Astrocyte (in vitro differentiated cells and primary cell): ENCODE measurements around the gene CPXM1. TPM values are rescaled to one million over a fixed set of nuclear protein-coding genes. Genes with fewer than 3 reads are reported as not detected.

Experiments used
- DNase-seq: peaks from one replicate; pipeline ENCODE4 v3.0.0-alpha.2; 2010; ENCODE audit warnings: low read depth
- FAIRE-seq: peaks from 2 replicates; lab custom pipeline; 2011; peaks lifted over from hg19 to GRCh38; lab: Jason Lieb, UNC
- H2AFZ ChIP-seq: 2 replicates; pipeline ENCODE4 v1.6.0; 2012; ENCODE audit warnings: low read depth, low read length, inconsistent platforms
- H3K27ac ChIP-seq: 2 replicates; pipeline ENCODE4 v1.5.1; 2011; ENCODE audit warnings: low read depth, low read length, inconsistent platforms
- H3K27me3 ChIP-seq: 2 replicates; pipeline ENCODE4 v1.6.0; 2011; ENCODE audit warnings: low read length, inconsistent platforms; ENCODE audit not compliant: insufficient read depth
- H3K36me3 ChIP-seq: 2 replicates; pipeline ENCODE4 v1.5.1; 2011; ENCODE audit warnings: low read length, inconsistent platforms; ENCODE audit not compliant: insufficient read depth
- H3K4me1 ChIP-seq: 2 replicates; pipeline ENCODE4 v1.5.1; 2011; ENCODE audit warnings: low read length, inconsistent platforms; ENCODE audit not compliant: insufficient read depth
- H3K4me2 ChIP-seq: 2 replicates; pipeline ENCODE4 v1.6.0; 2012; ENCODE audit warnings: low read length, inconsistent platforms
- H3K4me3 ChIP-seq: 2 replicates; pipeline ENCODE4 v1.5.1; 2011; ENCODE audit warnings: low read depth, mild to moderate bottlenecking, low read length, inconsistent platforms; ENCODE audit not compliant: insufficient read depth
- H3K79me2 ChIP-seq: 2 replicates; pipeline ENCODE4 v1.6.0; 2012; ENCODE audit warnings: mild to moderate bottlenecking, low read length, inconsistent platforms; ENCODE audit not compliant: insufficient read depth
- H3K9ac ChIP-seq: 2 replicates; pipeline ENCODE4 v1.6.0; 2012; ENCODE audit warnings: mild to moderate bottlenecking, low read length, inconsistent platforms
- H3K9me3 ChIP-seq: 2 replicates; pipeline ENCODE4 v1.5.1; 2012; ENCODE audit warnings: low read depth, mild to moderate bottlenecking, low read length, inconsistent platforms; ENCODE audit not compliant: insufficient read depth
- H4K20me1 ChIP-seq: 2 replicates; pipeline ENCODE4 v1.6.0; 2012; ENCODE audit warnings: low read length, inconsistent platforms; ENCODE audit not compliant: insufficient read depth
- H3K27ac Mint-ChIP-seq: one replicate; pipeline ENCODE4 v1.8.0; 2021; ENCODE audit warnings: mild to moderate bottlenecking, mixed read lengths; ENCODE audit not compliant: unreplicated experiment
- H3K27me3 Mint-ChIP-seq: one replicate; pipeline ENCODE4 v1.8.0; 2021; ENCODE audit warnings: low read depth, mixed read lengths; ENCODE audit not compliant: unreplicated experiment
- H3K36me3 Mint-ChIP-seq: one replicate; pipeline ENCODE4 v1.8.0; 2021; ENCODE audit warnings: low read depth, mixed read lengths; ENCODE audit not compliant: unreplicated experiment
- H3K4me1 Mint-ChIP-seq: one replicate; pipeline ENCODE4 v1.8.0; 2021; ENCODE audit warnings: low read depth, mixed read lengths; ENCODE audit not compliant: unreplicated experiment
- H3K4me3 Mint-ChIP-seq: one replicate; pipeline ENCODE4 v1.8.0; 2021; ENCODE audit warnings: mild to moderate bottlenecking, moderate library complexity, mixed read lengths; ENCODE audit not compliant: unreplicated experiment
- H3K9me3 Mint-ChIP-seq: one replicate; pipeline ENCODE4 v1.8.0; 2021; ENCODE audit warnings: mild to moderate bottlenecking, mixed read lengths; ENCODE audit not compliant: unreplicated experiment
- CTCF ChIP-seq: IDR thresholded peaks from 2 replicates; pipeline ENCODE4 v1.5.1; 2011; ENCODE audit warnings: low read depth, mild to moderate bottlenecking, inconsistent platforms, low read length, moderate library complexity; ENCODE audit not compliant: insufficient read depth
- EZH2 ChIP-seq: IDR thresholded peaks from 2 replicates; pipeline ENCODE4 v1.6.1; 2012; ENCODE audit warnings: mild to moderate bottlenecking, low read length, inconsistent platforms; ENCODE audit not compliant: insufficient read depth
- total RNA-seq: library from RNA; stranded (reverse); gene quantifications from 2 replicates; pipeline ENCODE4 v1.2.1, GENCODE V29; 2021

CPXM1 gene
- total RNA-seq, 1 donor from 2014 or later: 10.9 TPM

- Histone ChIP-seq H3K4me2 (no peak within 1 kb of the TSS), H3K4me3 (no peak within 1 kb of the TSS), H3K79me2 (no peaks in the 10 kb centered on the region), H3K9ac (peak within 1 kb of the TSS; percentile 50), H3K36me3 (no peaks in the 10 kb centered on the region), H3K9me3 (peaks cover 7% of the 10 kb centered on the region), H4K20me1 (no peaks in the 10 kb centered on the region), H3K4me1 (peaks cover 32% of the 10 kb centered on the region), H2AFZ (no peak within 1 kb of the TSS), H3K27ac (peak within 1 kb of the TSS; percentile 19), H3K27me3 (peaks cover 5% of the 10 kb centered on the region)
- no peak for TF ChIP-seq CTCF
- TF ChIP-seq EZH2: no peak
- H3K4me1 Mint-ChIP-seq: peaks cover 22% of the 10 kb centered on the region
- H3K36me3 Mint-ChIP-seq: no peaks in the 10 kb centered on the region
- no peak within 1 kb of the TSS for H3K4me3 Mint-ChIP-seq
- H3K27ac Mint-ChIP-seq: peak within 1 kb of the TSS; percentile 62
- FAIRE-seq (no peak), DNase-seq (no peak)
- peaks cover 37% of the 10 kb centered on the region for H3K27me3 Mint-ChIP-seq
- peaks cover 20% of the 10 kb centered on the region for H3K9me3 Mint-ChIP-seq
Measured at GRCh38 chr20:2816030-2816582, 15.7 kb upstream of the CPXM1 start, which contains the start of gene TMEM239. TMEM239 (plus strand) TSS chr20:2816364; CDS start chr20:2816555, 191 bp downstream.

- Histone ChIP-seq H3K9ac (peak overlapping the region; percentile 50), H3K79me2 (no peaks in the 10 kb centered on the region), H3K27ac (peak overlapping the region; percentile 19), H3K4me2 (peak overlapping the region; percentile 70), H2AFZ (no peak overlapping the region), H4K20me1 (no peaks in the 10 kb centered on the region), H3K4me3 (no peak overlapping the region), H3K27me3 (peaks cover 5% of the 10 kb centered on the region), H3K9me3 (peaks cover 7% of the 10 kb centered on the region), H3K36me3 (no peaks in the 10 kb centered on the region), H3K4me1 (peaks cover 28% of the 10 kb centered on the region)
- Mint-ChIP-seq H3K27me3 (peaks cover 36% of the 10 kb centered on the region), H3K4me3 (no peak overlapping the region), H3K27ac (peak overlapping the region; percentile 62), H3K4me1 (peaks cover 21% of the 10 kb centered on the region), H3K36me3 (no peaks in the 10 kb centered on the region), H3K9me3 (peaks cover 20% of the 10 kb centered on the region)
- FAIRE-seq: no peak
- TF ChIP-seq EZH2: no peak
- no peak for TF ChIP-seq CTCF
- DNase-seq: no peak
Measured at GRCh38 chr20:2815242-2815900, 14.9 kb upstream of the CPXM1 start.
